HFF-Myc (cell line): ENCODE measurements around the gene F2RL2.

Source experiments
- DNase-seq: peaks from one replicate; pipeline ENCODE4 v3.0.0-alpha.2; 2011; ENCODE audit warnings: low read depth; ENCODE audit errors: extremely low read depth
- H3K4me3 ChIP-seq: replicated peaks from 2 replicates; pipeline ENCODE4 v1.5.1; 2011; ENCODE audit warnings: low read depth, mild to moderate bottlenecking, control low read depth, low read length
- TF ChIP-seq, protein P1 (sequence below): IDR thresholded peaks from 2 replicates; pipeline ENCODE4 v1.5.1; 2012; ENCODE audit warnings: mild to moderate bottlenecking, low read depth, low read length, control low read depth; ENCODE audit errors: missing control alignments

The F2RL2 gene

GRCh38 chr5:76622973-76623596 is at the start of gene F2RL2:
Gene F2RL2 (minus strand): TSS chr5:76623403. CDS start chr5:76623230, 173 bp downstream.
- TF ChIP-seq, protein P1, sequence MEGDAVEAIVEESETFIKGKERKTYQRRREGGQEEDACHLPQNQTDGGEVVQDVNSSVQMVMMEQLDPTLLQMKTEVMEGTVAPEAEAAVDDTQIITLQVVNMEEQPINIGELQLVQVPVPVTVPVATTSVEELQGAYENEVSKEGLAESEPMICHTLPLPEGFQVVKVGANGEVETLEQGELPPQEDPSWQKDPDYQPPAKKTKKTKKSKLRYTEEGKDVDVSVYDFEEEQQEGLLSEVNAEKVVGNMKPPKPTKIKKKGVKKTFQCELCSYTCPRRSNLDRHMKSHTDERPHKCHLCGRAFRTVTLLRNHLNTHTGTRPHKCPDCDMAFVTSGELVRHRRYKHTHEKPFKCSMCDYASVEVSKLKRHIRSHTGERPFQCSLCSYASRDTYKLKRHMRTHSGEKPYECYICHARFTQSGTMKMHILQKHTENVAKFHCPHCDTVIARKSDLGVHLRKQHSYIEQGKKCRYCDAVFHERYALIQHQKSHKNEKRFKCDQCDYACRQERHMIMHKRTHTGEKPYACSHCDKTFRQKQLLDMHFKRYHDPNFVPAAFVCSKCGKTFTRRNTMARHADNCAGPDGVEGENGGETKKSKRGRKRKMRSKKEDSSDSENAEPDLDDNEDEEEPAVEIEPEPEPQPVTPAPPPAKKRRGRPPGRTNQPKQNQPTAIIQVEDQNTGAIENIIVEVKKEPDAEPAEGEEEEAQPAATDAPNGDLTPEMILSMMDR = no peak
- peak; percentile 76 for DNase-seq
- H3K4me3 ChIP-seq = peak within 1 kb of the TSS; percentile 53

DNA sequence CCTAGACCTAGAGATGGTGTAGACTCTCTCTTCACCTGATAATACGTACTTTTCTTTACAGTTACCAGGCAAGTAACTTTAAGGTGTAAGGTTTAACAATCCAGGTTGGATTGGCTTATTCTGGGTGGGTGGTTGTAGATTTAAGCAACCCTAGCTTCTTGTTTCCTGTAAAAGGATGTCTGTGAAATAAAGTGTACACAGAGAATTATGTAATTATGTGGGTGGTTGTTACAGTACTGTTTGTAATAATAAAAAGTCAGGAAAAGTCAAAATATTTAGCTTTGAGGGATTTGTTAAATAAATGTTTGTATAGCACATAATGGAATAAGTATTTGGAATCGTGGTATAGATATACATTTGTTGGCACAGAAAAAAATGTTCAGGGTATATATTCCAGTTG is 49.0 kb upstream of the F2RL2 start:
- no peak overlapping the region for H3K4me3 ChIP-seq
- TF ChIP-seq, protein P1 = no peak
- no peak for DNase-seq

DNA sequence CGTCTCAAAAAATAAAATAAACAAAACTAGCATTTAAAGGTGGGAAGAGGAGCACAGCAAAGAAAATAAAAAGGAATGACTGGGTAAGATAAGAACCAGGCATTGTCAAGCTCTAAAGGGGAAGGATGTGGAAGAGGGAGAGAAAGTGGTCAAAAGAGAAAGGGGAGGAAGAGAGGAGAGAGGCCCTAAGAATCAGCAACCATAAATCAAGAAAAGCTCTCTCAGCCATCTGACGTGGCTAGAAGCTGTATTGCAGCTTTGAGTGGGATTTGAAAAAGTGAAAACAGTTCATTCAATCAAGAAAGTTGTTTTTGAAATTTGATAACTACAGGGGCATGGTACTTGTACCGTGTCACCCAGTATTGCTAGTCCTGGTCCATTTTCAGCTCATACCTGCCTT is 47.3 kb upstream of the F2RL2 start:
- no peak for DNase-seq
- H3K4me3 ChIP-seq = no peak overlapping the region
- TF ChIP-seq, protein P1 = no peak

GRCh38 chr5:76669245-76669644 is 46.0 kb upstream of the F2RL2 start:
- DNase-seq = no peak
- H3K4me3 ChIP-seq = no peak overlapping the region
- TF ChIP-seq, protein P1 = no peak

GRCh38 chr5:76667495-76667894 is 44.3 kb upstream of the F2RL2 start:
- no peak for DNase-seq
- no peak overlapping the region for H3K4me3 ChIP-seq
- TF ChIP-seq, protein P1 = no peak

- H3K4me3 ChIP-seq = no peak overlapping the region
- DNase-seq = no peak
- TF ChIP-seq, protein P1 = no peak
Measured at GRCh38 chr5:76664079-76664478, 40.9 kb upstream of the F2RL2 start.

- no peak for DNase-seq
- H3K4me3 ChIP-seq = no peak overlapping the region
- TF ChIP-seq, protein P1 = no peak
Measured at GRCh38 chr5:76663573-76663972, 40.4 kb upstream of the F2RL2 start.
